Mucosa of descending colon (tissue), 3 donors: ENCODE data around the gene ADGRD1. TPM values are rescaled to one million over a fixed set of nuclear protein-coding genes. Genes with fewer than 3 reads are reported as not detected.

ENCODE experiments used
- ATAC-seq: fragments of 200-7000 bp; cut with Tn5 transposase; one replicate; pipeline ENCODE4 v1.9.1; 2020; ENCODE audit warnings: mild to moderate bottlenecking, moderate library complexity
- DNase-seq, 3 donors: peaks; one replicate each; pipeline ENCODE4 v3.0.0-alpha.2; 2020
- H3K36me3 ChIP-seq: fragments of 200-600 bp; one replicate; pipeline ENCODE4 v1.8.0; 2021; ENCODE audit warnings: low read depth, mild to moderate bottlenecking
- H3K4me1 ChIP-seq: fragments of 200-600 bp; one replicate; pipeline ENCODE4 v1.8.0; 2021; ENCODE audit warnings: low read depth, mild to moderate bottlenecking
- H3K4me3 ChIP-seq: fragments of 200-600 bp; one replicate; pipeline ENCODE4 v1.8.0; 2021; ENCODE audit warnings: mild to moderate bottlenecking
- H3K9me3 ChIP-seq: fragments of 200-600 bp; one replicate; pipeline ENCODE4 v1.8.0; 2021; ENCODE audit warnings: mild to moderate bottlenecking
- intact Hi-C, 2 donors: fragments of 100-400 bp; cut with DNase I in 1 of 2; cut with micrococcal nuclease in 1 of 2; formaldehyde crosslinking; loops; one replicate each; pipeline versions ENCODE4 v1.11.0 to v1.11.1; 2022; cut with DNase I, micrococcal nuclease
- total RNA-seq, 3 donors: library from RNA; stranded (reverse); fragmentation: NEBNext Ultra II Directional in 2 of 3; extraction: Animal tissue kit (Norgen Biotek cat#: 25700) in 2 of 3; gene quantifications; one replicate each; pipeline versions ENCODE4 v1.2.1 to v1.2.4, GENCODE V29; 2021 to 2023
- TF ChIP-seq, protein P1 (sequence below): fragments of 200-600 bp; IDR thresholded peaks from one replicate; pipeline ENCODE4 v1.8.0; 2022; ENCODE audit warnings: antibody characterized with exemption, mild to moderate bottlenecking
- donor health status: DM: no; HTN: no; CAD: no; lungs with moderate emphysema.
- donor health status: DM: no; HTN: no; CAD: no.
- donor health status: DM: no; HTN: yes; CAD: no.

Gene ADGRD1
- total RNA-seq, 3 donors from 2014 or later, result 2.6 to 18.4 (median 12.9) TPM

DNA sequence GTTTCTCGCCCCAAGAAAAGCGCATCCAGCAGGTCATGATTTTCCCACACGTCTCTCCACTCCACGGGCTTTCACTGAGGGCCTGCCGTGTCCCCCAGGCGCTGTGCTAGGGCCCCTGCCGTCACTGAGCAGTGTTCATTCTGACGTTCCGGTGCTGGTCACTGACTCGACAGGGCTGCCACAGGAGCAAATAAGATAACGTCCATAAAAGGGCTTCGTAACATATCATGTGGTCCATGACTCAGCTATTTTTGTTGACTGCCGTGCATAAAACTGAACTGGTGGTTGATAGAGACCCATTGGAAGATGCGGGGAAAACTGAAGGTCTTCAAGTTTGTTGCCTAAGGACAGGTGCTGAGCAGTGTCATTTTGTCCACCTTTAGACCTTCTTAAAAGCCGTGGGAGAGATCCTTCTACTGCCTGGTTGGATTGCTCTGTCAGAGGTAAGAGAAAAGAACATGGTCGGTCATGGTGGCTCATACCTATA, 46.3 kb downstream of the ADGRD1 start:
- DNase-seq (no peak), ATAC-seq (no peak)
- Histone ChIP-seq H3K9me3 (peaks cover 2% of the 10 kb centered on the region), H3K4me3 (no peak overlapping the region), H3K36me3 (no peaks in the 10 kb centered on the region), H3K4me1 (no peaks in the 10 kb centered on the region)
- TF ChIP-seq, protein P1, sequence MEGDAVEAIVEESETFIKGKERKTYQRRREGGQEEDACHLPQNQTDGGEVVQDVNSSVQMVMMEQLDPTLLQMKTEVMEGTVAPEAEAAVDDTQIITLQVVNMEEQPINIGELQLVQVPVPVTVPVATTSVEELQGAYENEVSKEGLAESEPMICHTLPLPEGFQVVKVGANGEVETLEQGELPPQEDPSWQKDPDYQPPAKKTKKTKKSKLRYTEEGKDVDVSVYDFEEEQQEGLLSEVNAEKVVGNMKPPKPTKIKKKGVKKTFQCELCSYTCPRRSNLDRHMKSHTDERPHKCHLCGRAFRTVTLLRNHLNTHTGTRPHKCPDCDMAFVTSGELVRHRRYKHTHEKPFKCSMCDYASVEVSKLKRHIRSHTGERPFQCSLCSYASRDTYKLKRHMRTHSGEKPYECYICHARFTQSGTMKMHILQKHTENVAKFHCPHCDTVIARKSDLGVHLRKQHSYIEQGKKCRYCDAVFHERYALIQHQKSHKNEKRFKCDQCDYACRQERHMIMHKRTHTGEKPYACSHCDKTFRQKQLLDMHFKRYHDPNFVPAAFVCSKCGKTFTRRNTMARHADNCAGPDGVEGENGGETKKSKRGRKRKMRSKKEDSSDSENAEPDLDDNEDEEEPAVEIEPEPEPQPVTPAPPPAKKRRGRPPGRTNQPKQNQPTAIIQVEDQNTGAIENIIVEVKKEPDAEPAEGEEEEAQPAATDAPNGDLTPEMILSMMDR, result no peak
- intact Hi-C loops, result no loop called here

DNA sequence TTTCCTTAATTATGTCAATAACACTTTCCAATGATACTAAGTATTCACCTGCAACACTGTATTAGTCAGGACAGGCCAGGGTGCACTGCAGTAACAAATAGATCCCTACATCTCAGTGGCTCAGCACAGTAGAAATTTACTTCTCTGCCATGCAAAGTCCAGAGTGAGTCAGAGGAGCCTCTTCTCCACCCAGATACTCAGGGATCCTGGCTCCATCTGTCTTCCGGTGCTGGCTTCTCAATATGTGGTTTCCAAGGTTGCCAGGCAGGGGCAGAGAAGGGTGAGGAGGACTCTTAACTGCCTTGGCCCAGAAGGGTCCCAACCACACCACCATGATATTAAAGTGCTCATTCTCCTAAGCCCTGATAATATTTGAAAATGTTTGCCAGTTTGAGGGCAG, 47.8 kb downstream of the ADGRD1 start:
- no peak for ATAC-seq
- TF ChIP-seq, protein P1, result no peak
- intact Hi-C loops, result no loop called here
- Histone ChIP-seq H3K9me3 (peaks cover 2% of the 10 kb centered on the region), H3K4me1 (no peaks in the 10 kb centered on the region), H3K4me3 (no peak overlapping the region), H3K36me3 (no peaks in the 10 kb centered on the region)
- DNase-seq, result no peak

DNA sequence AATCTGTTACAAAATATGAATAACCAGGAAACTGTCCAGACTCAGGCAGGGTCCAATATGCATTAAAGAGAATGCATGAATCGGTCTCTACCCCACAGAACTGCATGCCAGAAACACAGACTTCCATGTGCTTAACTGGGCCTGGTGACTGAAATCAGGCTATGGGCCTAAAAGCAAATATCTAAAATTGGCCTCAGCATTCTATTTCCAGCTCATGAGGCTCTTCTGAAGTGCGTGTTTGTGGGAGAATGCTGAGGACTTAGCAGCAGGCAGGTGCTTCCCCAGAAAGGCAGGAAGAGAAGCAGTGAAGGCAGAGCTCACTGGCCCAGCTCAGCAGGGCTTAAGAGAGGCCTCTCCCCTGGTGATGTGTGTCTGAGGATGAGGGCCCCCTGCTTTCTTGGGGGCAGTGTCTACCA, 48.5 kb downstream of the ADGRD1 start:
- peaks cover 2% of the 10 kb centered on the region for H3K9me3 ChIP-seq
- ATAC-seq, result no peak
- no peaks in the 10 kb centered on the region for H3K36me3 ChIP-seq
- H3K4me1 ChIP-seq, result no peaks in the 10 kb centered on the region
- H3K4me3 ChIP-seq, result no peak overlapping the region
- intact Hi-C loops, result no loop called here
- TF ChIP-seq, protein P1, result no peak
- no peak for DNase-seq

DNA sequence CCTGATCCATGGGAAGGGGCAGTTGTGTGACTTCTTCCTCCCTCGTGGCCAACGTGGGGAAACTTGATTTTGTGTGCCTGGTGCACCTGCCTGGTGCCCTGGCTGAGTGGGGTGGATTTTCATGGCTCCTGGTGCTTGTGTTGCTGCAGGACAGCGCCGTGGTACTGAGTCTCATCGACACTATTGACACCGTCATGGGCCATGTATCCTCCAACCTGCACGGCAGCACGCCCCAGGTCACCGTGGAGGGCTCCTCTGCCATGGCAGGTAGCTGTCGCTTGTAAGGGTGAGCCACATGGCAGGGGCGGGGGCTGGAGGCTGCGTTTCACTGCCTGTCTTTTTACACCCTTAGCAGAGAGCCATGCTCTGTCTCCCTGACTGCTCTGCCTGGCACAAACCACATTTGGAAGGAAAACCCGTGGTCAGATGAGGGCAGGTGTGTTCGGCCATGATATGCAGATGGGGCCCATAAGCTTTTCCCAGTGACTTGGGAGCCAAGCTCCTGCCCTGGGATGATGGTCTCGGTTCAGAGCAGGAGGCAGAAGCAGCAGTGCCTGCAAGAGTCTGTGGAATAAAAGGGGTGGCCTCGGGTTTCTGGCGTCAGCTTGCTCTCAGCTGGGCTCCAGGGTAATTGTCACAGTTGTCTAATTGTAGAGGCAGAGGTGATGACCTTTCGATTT, 49.5 kb downstream of the ADGRD1 start:
- ATAC-seq, result no peak
- Histone ChIP-seq H3K4me1 (no peaks in the 10 kb centered on the region), H3K4me3 (no peak overlapping the region), H3K9me3 (no peaks in the 10 kb centered on the region), H3K36me3 (no peaks in the 10 kb centered on the region)
- intact Hi-C loops, result no loop called here
- TF ChIP-seq, protein P1, result no peak
- no peak for DNase-seq

DNA sequence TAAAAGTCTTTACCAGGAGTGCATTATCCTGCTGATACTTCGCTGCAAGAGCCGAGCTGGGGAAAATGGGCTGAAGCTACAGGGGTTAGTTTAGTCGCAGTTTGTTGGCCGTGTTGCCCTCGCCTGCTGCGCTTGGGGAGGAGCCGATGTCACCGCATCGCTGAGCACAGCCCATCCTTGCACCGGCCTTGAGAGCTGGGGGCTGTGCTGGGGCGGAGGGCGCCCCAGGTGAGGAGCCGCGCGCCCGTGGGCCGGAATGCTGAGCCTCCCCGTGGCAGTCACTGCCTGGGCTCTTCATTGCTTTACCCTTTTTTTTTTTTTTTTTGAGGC, 50.0 kb downstream of the ADGRD1 start:
- intact Hi-C loops, result no loop called here
- TF ChIP-seq, protein P1, result no peak
- Histone ChIP-seq H3K4me1 (no peaks in the 10 kb centered on the region), H3K4me3 (no peak overlapping the region), H3K9me3 (no peaks in the 10 kb centered on the region), H3K36me3 (no peaks in the 10 kb centered on the region)
- no peak for ATAC-seq
- DNase-seq, result no peak

DNA sequence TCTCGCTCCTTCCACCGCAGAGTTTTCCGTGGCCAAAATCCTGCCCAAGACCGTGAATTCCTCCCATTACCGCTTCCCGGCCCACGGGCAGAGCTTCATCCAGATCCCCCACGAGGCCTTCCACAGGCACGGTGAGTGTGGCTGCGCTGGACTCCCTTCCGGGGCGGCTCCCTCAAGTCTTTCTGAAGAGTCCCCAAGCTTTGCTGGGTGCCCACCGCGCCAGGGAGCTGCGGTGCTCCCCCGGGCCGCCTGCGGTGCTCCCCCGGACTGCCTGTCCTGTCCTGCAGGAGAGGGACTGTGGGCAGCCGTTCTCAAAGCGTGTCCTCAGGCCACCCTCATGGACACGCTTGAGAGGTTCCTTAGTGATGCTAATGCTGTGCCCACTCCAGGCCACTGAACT, 50.5 kb downstream of the ADGRD1 start:
- H3K4me3 ChIP-seq, result no peak overlapping the region
- no peaks in the 10 kb centered on the region for H3K4me1 ChIP-seq
- no peaks in the 10 kb centered on the region for H3K36me3 ChIP-seq
- TF ChIP-seq, protein P1, result no peak
- ATAC-seq (no peak), DNase-seq (no peak)
- no peaks in the 10 kb centered on the region for H3K9me3 ChIP-seq
- intact Hi-C loops, result no loop called here
